H9 (cell line): ENCODE data around the gene NDUFA5. TPM values are rescaled to one million over a fixed set of nuclear protein-coding genes. Genes with fewer than 3 reads are reported as not detected.
"Not testable (repeated sequence)": the region's sequence is repeated elsewhere in the genome, so short reads cannot be mapped to it uniquely, and the experiment has no call there.

ENCODE experiments used
- DNase-seq: peaks from one replicate; pipeline ENCODE4 v3.0.0-alpha.2; 2017
- H2AFZ ChIP-seq: one replicate; pipeline ENCODE4 v1.6.1; 2013; ENCODE audit warnings: mild to moderate bottlenecking, low read length, control low read depth, moderate library complexity
- H2AK5ac ChIP-seq: 2 replicates; pipeline ENCODE4 v1.6.1; 2013; ENCODE audit warnings: low read length, control low read depth, mixed read lengths; ENCODE audit not compliant: insufficient read length
- H2BK120ac ChIP-seq: one replicate; pipeline ENCODE4 v1.6.1; 2013; ENCODE audit warnings: low read depth, mild to moderate bottlenecking, low read length, control low read depth, inconsistent platforms; ENCODE audit not compliant: poor library complexity, severe bottlenecking
- H2BK12ac ChIP-seq: 2 replicates; pipeline ENCODE4 v1.6.1; 2013; ENCODE audit warnings: low read length, control low read depth, mixed read lengths, low read depth; ENCODE audit not compliant: insufficient read length
- H2BK15ac ChIP-seq: 2 replicates; pipeline ENCODE4 v1.6.1; 2013; ENCODE audit warnings: low read depth, low read length, control low read depth
- H2BK20ac ChIP-seq: one replicate; pipeline ENCODE4 v1.6.1; 2013; ENCODE audit warnings: low read depth, mild to moderate bottlenecking, low read length, control low read depth, inconsistent platforms; ENCODE audit not compliant: poor library complexity, severe bottlenecking
- H2BK5ac ChIP-seq: 2 replicates; pipeline ENCODE4 v1.6.1; 2013; ENCODE audit warnings: low read length, control low read depth, mixed read lengths; ENCODE audit not compliant: insufficient read length
- H3K14ac ChIP-seq: 2 replicates; pipeline ENCODE4 v1.6.1; 2013; ENCODE audit warnings: low read length, control low read depth; ENCODE audit not compliant: insufficient read depth
- H3K18ac ChIP-seq: 2 replicates; pipeline ENCODE4 v1.6.1; 2013; ENCODE audit warnings: low read depth, mild to moderate bottlenecking, mixed read lengths, low read length, control low read depth; ENCODE audit not compliant: insufficient read length
- H3K23ac ChIP-seq: 2 replicates; pipeline ENCODE4 v1.6.1; 2013; ENCODE audit warnings: low read length, control low read depth, mixed read lengths, low read depth; ENCODE audit not compliant: insufficient read length
- H3K23me2 ChIP-seq: 2 replicates; pipeline ENCODE4 v1.6.1; 2013; ENCODE audit warnings: low read depth, mild to moderate bottlenecking, mixed read lengths, low read length, control low read depth; ENCODE audit not compliant: insufficient read length, poor library complexity, severe bottlenecking
- H3K27ac ChIP-seq: 2 replicates; pipeline ENCODE4 v1.5.1; 2013; ENCODE audit warnings: low read length, control low read depth, mixed read lengths, low read depth; ENCODE audit not compliant: insufficient read length
- H3K27me3 ChIP-seq: 2 replicates; pipeline ENCODE4 v1.6.1; 2013; ENCODE audit warnings: low read length, control low read depth, inconsistent platforms; ENCODE audit not compliant: insufficient read depth
- H3K4ac ChIP-seq: 2 replicates; pipeline ENCODE4 v1.6.1; 2013; ENCODE audit warnings: low read depth, mild to moderate bottlenecking, control low read depth, inconsistent platforms, low read length, moderate library complexity
- H3K4me1 ChIP-seq: 2 replicates; pipeline ENCODE4 v1.6.1; 2013; ENCODE audit warnings: low read length, control low read depth, inconsistent platforms; ENCODE audit not compliant: insufficient read depth
- H3K4me2 ChIP-seq: 2 replicates; pipeline ENCODE4 v1.6.1; 2013; ENCODE audit warnings: low read length, control low read depth, mixed read lengths; ENCODE audit not compliant: insufficient read length, insufficient read depth
- H3K56ac ChIP-seq: 2 replicates; pipeline ENCODE4 v1.6.1; 2013; ENCODE audit warnings: low read depth, mild to moderate bottlenecking, mixed read lengths, low read length, control low read depth; ENCODE audit not compliant: insufficient read length
- H3K79me1 ChIP-seq: 2 replicates; pipeline ENCODE4 v1.6.1; 2013; ENCODE audit warnings: low read depth, mild to moderate bottlenecking, moderate library complexity, low read length, control low read depth, inconsistent platforms; ENCODE audit not compliant: insufficient read depth, poor library complexity, severe bottlenecking
- H3K79me2 ChIP-seq: 2 replicates; pipeline ENCODE4 v1.6.1; 2013; ENCODE audit warnings: low read length, control low read depth, inconsistent platforms; ENCODE audit not compliant: insufficient read depth
- H3K9ac ChIP-seq: 2 replicates; pipeline ENCODE4 v1.6.1; 2013; ENCODE audit warnings: low read length, control low read depth, mixed read lengths; ENCODE audit not compliant: insufficient read length; ENCODE audit errors: extremely low read depth
- H3K9me3 ChIP-seq: one replicate; pipeline ENCODE4 v1.6.1; 2013; ENCODE audit warnings: low read depth, low read length, inconsistent platforms; ENCODE audit not compliant: control insufficient read depth
- H3T11ph ChIP-seq: one replicate; pipeline ENCODE4 v1.6.1; 2013; ENCODE audit warnings: mild to moderate bottlenecking, low read length, control low read depth, inconsistent platforms
- H4K20me1 ChIP-seq: one replicate; pipeline ENCODE4 v1.6.1; 2013; ENCODE audit not compliant: control insufficient read depth, insufficient read length, insufficient read depth
- H4K5ac ChIP-seq: 2 replicates; pipeline ENCODE4 v1.6.1; 2013; ENCODE audit warnings: low read depth, mild to moderate bottlenecking, mixed read lengths, low read length, control low read depth; ENCODE audit not compliant: insufficient read length
- H4K8ac ChIP-seq: replicated peaks from 2 replicates; pipeline ENCODE4 v1.6.1; 2013; ENCODE audit warnings: low read length, control low read depth, mixed read lengths, low read depth; ENCODE audit not compliant: insufficient read length
- H4K91ac ChIP-seq: 2 replicates; pipeline ENCODE4 v1.6.1; 2013; ENCODE audit warnings: low read depth, mild to moderate bottlenecking, moderate library complexity, mixed read lengths, low read length, control low read depth; ENCODE audit not compliant: insufficient read length
- H3K27ac Mint-ChIP-seq, 3 experiments: 2 replicates in 2 of 3; 3 replicates in 1 of 3; pipeline ENCODE4 v1.8.0; 2020 to 2021; ENCODE audit warnings: mixed read lengths in 3 of 3, mild to moderate bottlenecking in 1 of 3, moderate library complexity in 1 of 3
- H3K27me3 Mint-ChIP-seq: 2 replicates; pipeline ENCODE4 v1.8.0; 2021; ENCODE audit warnings: low read depth, mild to moderate bottlenecking, moderate library complexity, mixed read lengths
- H3K36me3 Mint-ChIP-seq, 3 experiments: 2 replicates in 2 of 3; 3 replicates in 1 of 3; pipeline ENCODE4 v1.8.0; 2020 to 2021; ENCODE audit warnings: low read depth in 3 of 3, mixed read lengths in 3 of 3; ENCODE audit not compliant: insufficient read depth in 1 of 3
- H3K4me1 Mint-ChIP-seq, 2 experiments: 2 replicates each; pipeline ENCODE4 v1.8.0; 2020; ENCODE audit warnings: mixed read lengths in 2 of 2
- H3K4me3 Mint-ChIP-seq, 2 experiments: 2 replicates in 1 of 2; 3 replicates in 1 of 2; pipeline ENCODE4 v1.8.0; 2020 to 2021; ENCODE audit warnings: mild to moderate bottlenecking in 2 of 2, mixed read lengths in 2 of 2, moderate library complexity in 1 of 2
- H3K9me3 Mint-ChIP-seq, 2 experiments: 2 replicates in 1 of 2; 3 replicates in 1 of 2; pipeline ENCODE4 v1.8.0; 2020; ENCODE audit warnings: mild to moderate bottlenecking in 2 of 2, mixed read lengths in 2 of 2, moderate library complexity in 1 of 2
- CTCF ChIP-seq: fragments of 200-600 bp; sonication (generic); conservative IDR thresholded peaks from 3 replicates; pipeline ENCODE4 v1.8.0; 2021; ENCODE audit warnings: antibody characterized with exemption, mild to moderate bottlenecking
- WGBS: extraction: QIAGEN DNeasy Blood & Tissue Kit; methylation state at CpG from one replicate; pipeline ENCODE4 v1.1.7; 2013; ENCODE audit warnings: missing lambda C conversion rate, low lambda C conversion rate, mixed read lengths; ENCODE audit not compliant: insufficient read length; ENCODE audit errors: extremely low coverage; 5-methylcytosine and 5-hydroxymethylcytosine counted together
- total RNA-seq: library from RNA; stranded (reverse); gene quantifications from 2 replicates; pipeline ENCODE4 v1.2.1, GENCODE V29; 2021

The NDUFA5 gene
- total RNA-seq, 1 experiment from 2014 or later = 76.5 TPM

- no peak for TF ChIP-seq CTCF
- H3K4me3 Mint-ChIP-seq = peak overlapping the region; percentile 82 to 87
- H2BK12ac ChIP-seq = peak overlapping the region; percentile 14
- H3K79me2 ChIP-seq = no peaks in the 10 kb centered on the region
- no peak overlapping the region for H3K56ac ChIP-seq
- no peaks in the 10 kb centered on the region for H4K20me1 ChIP-seq
- H3K27ac Mint-ChIP-seq = peak overlapping the region; percentile 66 to 98 (median 94); a peak in 4 of 7 replicates
- peaks cover 18 to 24% of the 10 kb centered on the region in 2 experiments for H3K4me1 Mint-ChIP-seq
- no peak overlapping the region for H2AK5ac ChIP-seq
- H3K27me3 Mint-ChIP-seq = peaks cover 4% of the 10 kb centered on the region
- H3K27ac ChIP-seq = no peak overlapping the region
- DNase-seq = no peak
- no peak overlapping the region for H3K9ac ChIP-seq
- no peak overlapping the region for H2AFZ ChIP-seq
- no peaks in the 10 kb centered on the region for H3K4me1 ChIP-seq
- no peak overlapping the region for H4K8ac ChIP-seq
- no peak overlapping the region for H2BK5ac ChIP-seq
- H3K4ac ChIP-seq = no peak overlapping the region
- peaks cover 3 to 4% of the 10 kb centered on the region in 2 experiments; a peak in 3 of 5 replicates for H3K9me3 Mint-ChIP-seq
- no peak overlapping the region for H2BK120ac ChIP-seq
- H3K79me1 ChIP-seq = no peaks in the 10 kb centered on the region
- no peaks in the 10 kb centered on the region for H3K23me2 ChIP-seq
- no peak overlapping the region for H4K5ac ChIP-seq
- no peak overlapping the region for H3K14ac ChIP-seq
- H3K36me3 Mint-ChIP-seq = peaks cover 0 to 6% (median 4%) of the 10 kb centered on the region in 3 experiments; a peak in 3 of 7 replicates
- no peak overlapping the region for H3K18ac ChIP-seq
- no peaks in the 10 kb centered on the region for H3K27me3 ChIP-seq
- H2BK15ac ChIP-seq = no peak overlapping the region
- no peak overlapping the region for H4K91ac ChIP-seq
- no peak overlapping the region for H3T11ph ChIP-seq
- WGBS = no CpG with 5 or more reads among the region's 5 CpGs
- H2BK20ac ChIP-seq = no peak overlapping the region
- H3K4me2 ChIP-seq = no peak overlapping the region
- no peaks in the 10 kb centered on the region for H3K9me3 ChIP-seq
- no peak overlapping the region for H3K23ac ChIP-seq
Observed at GRCh38 chr7:123528265-123528664, 29.4 kb downstream of the NDUFA5 start.

GRCh38 chr7:123527712-123528225, 29.8 kb downstream of the NDUFA5 start:
- not testable (repeated sequence) for H3K27ac ChIP-seq, H3K9me3 Mint-ChIP-seq, H3K56ac ChIP-seq, H2BK15ac ChIP-seq, H2AK5ac ChIP-seq, H3K4me1 ChIP-seq, H3K79me1 ChIP-seq, H2BK5ac ChIP-seq, H3K14ac ChIP-seq, H3K23me2 ChIP-seq, H4K5ac ChIP-seq, H3K27me3 Mint-ChIP-seq, H4K91ac ChIP-seq, H2BK120ac ChIP-seq, H4K8ac ChIP-seq, H3K27me3 ChIP-seq, H3T11ph ChIP-seq, H4K20me1 ChIP-seq, H3K4me2 ChIP-seq, DNase-seq, H3K79me2 ChIP-seq, H3K23ac ChIP-seq, H3K4ac ChIP-seq, H3K36me3 Mint-ChIP-seq, H2BK12ac ChIP-seq, H3K9me3 ChIP-seq, H2AFZ ChIP-seq, H3K9ac ChIP-seq, H2BK20ac ChIP-seq, H3K18ac ChIP-seq
- H3K4me1 Mint-ChIP-seq = peaks cover 15 to 21% of the 10 kb centered on the region in 2 experiments
- no CpG with 5 or more reads among the region's 24 CpGs for WGBS
- peak overlapping the region; percentile 66 to 98 (median 94); a peak in 4 of 7 replicates for H3K27ac Mint-ChIP-seq
- peak overlapping the region; percentile 82 to 87 for H3K4me3 Mint-ChIP-seq
